IMR-90 (cell line): ENCODE data around the gene MOV10L1. TPM values are rescaled to one million over a fixed set of nuclear protein-coding genes. Genes with fewer than 3 reads are reported as not detected.

ENCODE experiments used
- ATAC-seq: fragments of 200-7000 bp; cut with Tn5 transposase; 2 replicates; pipeline ENCODE4 v1.9.1; 2020; ENCODE audit warnings: low read depth, mild to moderate bottlenecking, moderate library complexity
- BruUV-seq: library from RNA; stranded (reverse); fragments of 400-500 nt; replicated peaks from 2 replicates; lab custom pipeline; 2021; lab: Mats Ljungman, UMichigan
- CTCF ChIA-PET: fragments of 300-600 bp; formaldehyde crosslinking; extraction: SDS; loops from one replicate; lab custom pipeline; 2021; ENCODE audit warnings: antibody characterized with exemption; lab: Yijun Ruan, JAX
- POLR2A ChIA-PET: fragments of 300-600 bp; sonication (Branson Sonifier 250); formaldehyde crosslinking; loops from one replicate; lab custom pipeline; 2022; ENCODE audit warnings: antibody characterized with exemption; ENCODE audit not compliant: unreplicated experiment; lab: Charles Lee
- DNase-seq: peaks from one replicate; pipeline ENCODE4 v3.0.0; 2013
- H2AFZ ChIP-seq: replicated peaks from 2 replicates; pipeline ENCODE3; 2013; ENCODE audit warnings: low read length, mild to moderate bottlenecking; ENCODE audit not compliant: poor library complexity
- H2AK5ac ChIP-seq: 2 replicates; pipeline ENCODE4 v1.6.1; 2013; ENCODE audit warnings: low read depth, low read length, inconsistent platforms
- H2AK9ac ChIP-seq: replicated peaks from 2 replicates; pipeline ENCODE3; 2013; ENCODE audit warnings: mild to moderate bottlenecking, low read depth, low read length, moderate library complexity; ENCODE audit not compliant: poor library complexity
- H2BK120ac ChIP-seq: 2 replicates; pipeline ENCODE4 v1.6.1; 2013; ENCODE audit warnings: low read depth, low read length, inconsistent platforms
- H2BK15ac ChIP-seq: 3 replicates; pipeline ENCODE4 v1.6.1; 2013; ENCODE audit warnings: low read depth, low read length, inconsistent platforms
- H2BK20ac ChIP-seq: 2 replicates; pipeline ENCODE4 v1.6.1; 2013; ENCODE audit warnings: low read depth, mild to moderate bottlenecking, inconsistent platforms, low read length, moderate library complexity
- H2BK5ac ChIP-seq: 2 replicates; pipeline ENCODE4 v1.6.1; 2013; ENCODE audit warnings: mild to moderate bottlenecking, low read depth, low read length, inconsistent platforms; ENCODE audit not compliant: poor library complexity, severe bottlenecking
- H3K14ac ChIP-seq: replicated peaks from 2 replicates; pipeline ENCODE4 v1.6.1; 2013; ENCODE audit warnings: low read depth, low read length, inconsistent platforms
- H3K18ac ChIP-seq: 2 replicates; pipeline ENCODE4 v1.6.1; 2013; ENCODE audit warnings: low read depth, low read length, control low read depth
- H3K23ac ChIP-seq: 2 replicates; pipeline ENCODE4 v1.6.1; 2013; ENCODE audit warnings: low read depth, low read length, inconsistent platforms
- H3K27ac ChIP-seq: 2 replicates; pipeline ENCODE4 v1.5.1; 2013; ENCODE audit warnings: mild to moderate bottlenecking, control low read depth, low read length; ENCODE audit not compliant: insufficient read depth
- H3K27me3 ChIP-seq: 2 replicates; pipeline ENCODE4 v1.6.1; 2013; ENCODE audit warnings: low read length; ENCODE audit not compliant: control insufficient read depth, insufficient read depth
- H3K36me3 ChIP-seq: 2 replicates; pipeline ENCODE4 v1.6.1; 2013; ENCODE audit warnings: low read length, mixed read lengths; ENCODE audit not compliant: control insufficient read depth, insufficient read depth
- H3K4ac ChIP-seq: 2 replicates; pipeline ENCODE4 v1.6.1; 2013; ENCODE audit warnings: low read depth, low read length, inconsistent platforms
- H3K4me1 ChIP-seq: 2 replicates; pipeline ENCODE4 v1.6.1; 2013; ENCODE audit warnings: low read length, mixed read lengths; ENCODE audit not compliant: control insufficient read depth, insufficient read depth
- H3K4me2 ChIP-seq: 2 replicates; pipeline ENCODE4 v1.6.1; 2013; ENCODE audit warnings: low read depth, mild to moderate bottlenecking, control low read depth, low read length, moderate library complexity
- H3K4me3 ChIP-seq: 2 replicates; pipeline ENCODE4 v1.5.1; 2013; ENCODE audit warnings: low read depth, mild to moderate bottlenecking, control low read depth, low read length, moderate library complexity; ENCODE audit not compliant: insufficient read depth
- H3K56ac ChIP-seq: 2 replicates; pipeline ENCODE4 v1.6.1; 2013; ENCODE audit warnings: low read length, inconsistent platforms; ENCODE audit not compliant: insufficient read depth; ENCODE audit errors: extremely low read depth
- H3K79me1 ChIP-seq, 2 experiments: 2 replicates each; pipeline ENCODE4 v1.6.1; 2013; ENCODE audit warnings: low read length in 2 of 2, inconsistent platforms in 1 of 2, low read depth in 1 of 2
- H3K9ac ChIP-seq: 2 replicates; pipeline ENCODE4 v1.6.1; 2013; ENCODE audit warnings: low read depth, low read length, control low read depth
- H3K9me1 ChIP-seq: 2 replicates; pipeline ENCODE4 v1.6.1; 2013; ENCODE audit warnings: low read length, inconsistent platforms; ENCODE audit not compliant: insufficient read depth
- H3K9me3 ChIP-seq: 2 replicates; pipeline ENCODE4 v1.6.1; 2013; ENCODE audit warnings: low read length; ENCODE audit not compliant: control insufficient read depth, insufficient read depth
- H4K20me1 ChIP-seq: 2 replicates; pipeline ENCODE4 v1.6.1; 2013; ENCODE audit warnings: low read length, inconsistent platforms; ENCODE audit not compliant: insufficient read depth
- H4K5ac ChIP-seq: 2 replicates; pipeline ENCODE4 v1.6.1; 2013; ENCODE audit warnings: mild to moderate bottlenecking, low read depth, low read length, control low read depth
- H4K8ac ChIP-seq, 2 experiments: 2 replicates each; pipeline ENCODE4 v1.6.1; 2013; ENCODE audit warnings: low read depth in 2 of 2, low read length in 2 of 2, control low read depth in 1 of 2, inconsistent platforms in 1 of 2
- H4K91ac ChIP-seq: 2 replicates; pipeline ENCODE4 v1.6.1; 2013; ENCODE audit warnings: low read depth, low read length, inconsistent platforms; ENCODE audit not compliant: insufficient read depth
- BHLHE40 ChIP-seq: fragments of 150-350 bp; IDR thresholded peaks from 2 replicates; pipeline ENCODE4 v1.6.1; 2016; ENCODE audit warnings: mild to moderate bottlenecking, low read depth, low read length
- CEBPB ChIP-seq: IDR thresholded peaks from 2 replicates; pipeline ENCODE4 v1.6.1; 2012; ENCODE audit warnings: low read depth, low read length, improper control_type of control experiment
- CHD1 ChIP-seq: IDR thresholded peaks from 2 replicates; pipeline ENCODE4 v1.6.1; 2012; ENCODE audit warnings: low read depth, low read length, improper control_type of control experiment
- ELK1 ChIP-seq: fragments of 150-350 bp; IDR thresholded peaks from 2 replicates; pipeline ENCODE4 v1.6.1; 2016; ENCODE audit warnings: low read depth, mild to moderate bottlenecking, low read length, moderate library complexity, borderline replicate concordance
- FOS ChIP-seq: fragments of 150-350 bp; IDR thresholded peaks from 2 replicates; pipeline ENCODE4 v1.6.1; 2016; ENCODE audit warnings: low read depth, low read length
- MAFK ChIP-seq: IDR thresholded peaks from 2 replicates; pipeline ENCODE4 v1.6.1; 2012; ENCODE audit warnings: low read depth, low read length, improper control_type of control experiment
- MAZ ChIP-seq: IDR thresholded peaks from 2 replicates; pipeline ENCODE4 v1.6.1; 2012; ENCODE audit warnings: low read depth, mild to moderate bottlenecking, low read length, improper control_type of control experiment, moderate library complexity, borderline replicate concordance
- MXI1 ChIP-seq: IDR thresholded peaks from 2 replicates; pipeline ENCODE4 v1.6.1; 2012; ENCODE audit warnings: low read depth, mild to moderate bottlenecking, low read length, moderate library complexity, borderline replicate concordance
- NFE2L2 ChIP-seq: fragments of 150-350 bp; IDR thresholded peaks from 2 replicates; pipeline ENCODE4 v1.6.1; 2016; ENCODE audit warnings: low read depth, mild to moderate bottlenecking, low read length
- POLR2A ChIP-seq: IDR thresholded peaks from 2 replicates; pipeline ENCODE4 v1.6.1; 2012; ENCODE audit warnings: mild to moderate bottlenecking, low read depth, low read length
- RAD21 ChIP-seq: IDR thresholded peaks from 2 replicates; pipeline ENCODE4 v1.6.1; 2012; ENCODE audit warnings: low read length, improper control_type of control experiment
- RFX5 ChIP-seq: IDR thresholded peaks from 2 replicates; pipeline ENCODE4 v1.8.0; 2012; ENCODE audit warnings: low read depth, mild to moderate bottlenecking, low read length, moderate library complexity
- SMC3 ChIP-seq: fragments of 150-350 bp; IDR thresholded peaks from 2 replicates; pipeline ENCODE4 v1.6.1; 2016; ENCODE audit warnings: low read depth, mild to moderate bottlenecking, antibody characterized with exemption, low read length, moderate library complexity
- WGBS, 2 experiments: methylation state at CpG; one replicate each; pipeline versions ENCODE4 v1.1.5 to v1.1.7; 2013; ENCODE audit warnings: missing lambda C conversion rate in 2 of 2; ENCODE audit not compliant: insufficient read length in 1 of 2; ENCODE audit errors: extremely low coverage in 2 of 2; 5-methylcytosine and 5-hydroxymethylcytosine counted together
- dilution Hi-C: fragments of 300-500 bp; cut with HindIII; formaldehyde crosslinking; loops from one replicate; pipeline ENCODE4 v1.14.3; 2018; ENCODE audit warnings: low sequenced_read_pairs; ENCODE audit not compliant: unreplicated experiment
- in situ Hi-C: fragments of 300-500 bp; cut with MboI; formaldehyde crosslinking; loops from 3 replicates; pipeline ENCODE4 v1.14.3; 2019; ENCODE audit warnings: low sequenced_read_pairs, inconsistent platforms, mixed read lengths
- intact Hi-C: fragments of 100-400 bp; cut with micrococcal nuclease; formaldehyde crosslinking; loops from 2 replicates; pipeline ENCODE4 v1.10.0; 2022
- polyA plus RNA-seq, 3 experiments: library from polyadenylated mRNA; depleted of rRNA; stranded (reverse); fragments of >200 nt; gene quantifications; 2 replicates each; pipeline ENCODE4 v1.2.3, GENCODE V29; 2012; ENCODE audit warnings: low replicate concordance in 1 of 3
- total RNA-seq: library from RNA; depleted of rRNA; stranded (reverse); fragments of >200 nt; gene quantifications from 2 replicates; pipeline ENCODE4 v1.2.3, GENCODE V29; 2012
- TF ChIP-seq, protein P1 (sequence below): fragments of 150-350 bp; IDR thresholded peaks from 2 replicates; pipeline ENCODE4 v1.6.1; 2017; ENCODE audit warnings: mild to moderate bottlenecking, antibody characterized with exemption, low read length, low read depth
- TF ChIP-seq, protein P2 (sequence below): conservative IDR thresholded peaks from 2 replicates; pipeline ENCODE4 v1.5.1; 2012; ENCODE audit warnings: mild to moderate bottlenecking, low read depth, low read length, improper control_type of control experiment

The MOV10L1 gene
- total and polyA plus RNA-seq, 2 of the 4 experiments (the other 2 are of a cell fraction), result 0.72 to 1.4 TPM

GRCh38 chr22:50044485-50045118, 45.2 kb upstream of the MOV10L1 start:
- Histone ChIP-seq H3K9me3 (peaks cover 10% of the 10 kb centered on the region), H3K36me3 (no peaks in the 10 kb centered on the region), H3K23ac (no peak overlapping the region), H4K91ac (no peak overlapping the region), H4K20me1 (no peaks in the 10 kb centered on the region), H3K14ac (no peak overlapping the region), H4K8ac (no peak overlapping the region), H3K4me3 (no peak overlapping the region), H2AK9ac (no peak overlapping the region), H3K56ac (no peak overlapping the region), H4K5ac (no peak overlapping the region), H2AK5ac (no peak overlapping the region), H3K27me3 (peaks cover 44% of the 10 kb centered on the region), H3K4me2 (no peak overlapping the region), H2BK15ac (no peak overlapping the region), H2BK20ac (no peak overlapping the region), H3K9ac (no peak overlapping the region), H2AFZ (peak overlapping the region; percentile 41), H3K79me1 (no peaks in the 10 kb centered on the region), H2BK5ac (no peak overlapping the region), H3K4me1 (no peaks in the 10 kb centered on the region), H3K4ac (no peak overlapping the region), H3K9me1 (no peaks in the 10 kb centered on the region), H3K18ac (no peak overlapping the region), H3K27ac (no peak overlapping the region), H2BK120ac (no peak overlapping the region)
- POLR2A ChIA-PET, result no interaction called here
- WGBS, 2 experiments, result 48% methylated on average over 21 of the region's 30 CpGs; no CpG with 5 or more reads in 1 of the 2 experiments
- no peak for ATAC-seq
- CTCF ChIA-PET, result no interaction called here
- intact Hi-C loops, result no loop called here
- BruUV-seq, result no TSS peak
- TF ChIP-seq RFX5, result no peak
- TF ChIP-seq POLR2A, result no peak
- TF ChIP-seq RAD21, result no peak
- TF ChIP-seq, protein P1, sequence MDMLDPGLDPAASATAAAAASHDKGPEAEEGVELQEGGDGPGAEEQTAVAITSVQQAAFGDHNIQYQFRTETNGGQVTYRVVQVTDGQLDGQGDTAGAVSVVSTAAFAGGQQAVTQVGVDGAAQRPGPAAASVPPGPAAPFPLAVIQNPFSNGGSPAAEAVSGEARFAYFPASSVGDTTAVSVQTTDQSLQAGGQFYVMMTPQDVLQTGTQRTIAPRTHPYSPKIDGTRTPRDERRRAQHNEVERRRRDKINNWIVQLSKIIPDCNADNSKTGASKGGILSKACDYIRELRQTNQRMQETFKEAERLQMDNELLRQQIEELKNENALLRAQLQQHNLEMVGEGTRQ, result no peak
- no peak for TF ChIP-seq CEBPB
- no peak for TF ChIP-seq CHD1
- TF ChIP-seq BHLHE40, result no peak
- no peak for TF ChIP-seq FOS
- TF ChIP-seq MAFK, result no peak
- no peak for TF ChIP-seq NFE2L2
- no peak for TF ChIP-seq SMC3
- no peak for TF ChIP-seq MXI1
- TF ChIP-seq MAZ, result no peak
- TF ChIP-seq, protein P2, sequence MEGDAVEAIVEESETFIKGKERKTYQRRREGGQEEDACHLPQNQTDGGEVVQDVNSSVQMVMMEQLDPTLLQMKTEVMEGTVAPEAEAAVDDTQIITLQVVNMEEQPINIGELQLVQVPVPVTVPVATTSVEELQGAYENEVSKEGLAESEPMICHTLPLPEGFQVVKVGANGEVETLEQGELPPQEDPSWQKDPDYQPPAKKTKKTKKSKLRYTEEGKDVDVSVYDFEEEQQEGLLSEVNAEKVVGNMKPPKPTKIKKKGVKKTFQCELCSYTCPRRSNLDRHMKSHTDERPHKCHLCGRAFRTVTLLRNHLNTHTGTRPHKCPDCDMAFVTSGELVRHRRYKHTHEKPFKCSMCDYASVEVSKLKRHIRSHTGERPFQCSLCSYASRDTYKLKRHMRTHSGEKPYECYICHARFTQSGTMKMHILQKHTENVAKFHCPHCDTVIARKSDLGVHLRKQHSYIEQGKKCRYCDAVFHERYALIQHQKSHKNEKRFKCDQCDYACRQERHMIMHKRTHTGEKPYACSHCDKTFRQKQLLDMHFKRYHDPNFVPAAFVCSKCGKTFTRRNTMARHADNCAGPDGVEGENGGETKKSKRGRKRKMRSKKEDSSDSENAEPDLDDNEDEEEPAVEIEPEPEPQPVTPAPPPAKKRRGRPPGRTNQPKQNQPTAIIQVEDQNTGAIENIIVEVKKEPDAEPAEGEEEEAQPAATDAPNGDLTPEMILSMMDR, result no peak
- no peak for TF ChIP-seq ELK1
- dilution Hi-C loops, result no loop called here
- DNase-seq, result no peak
- in situ Hi-C loops, result no loop called here
